Liver (tissue), 5 donors: ENCODE data around the gene TNPO3. TPM values are rescaled to one million over a fixed set of nuclear protein-coding genes. Genes with fewer than 3 reads are reported as not detected.

ENCODE experiments used
- polyA plus RNA-seq, 2 donors: library from polyadenylated mRNA; stranded (reverse) in 1 of 2; unstranded in 1 of 2; fragments of 200-250 nt in 1 of 2; fragments of >200 nt in 1 of 2; fragmentation: Nextera tagmentation in 1 of 2; extraction: Ambion mirVana in 1 of 2; gene quantifications; one replicate each; pipeline versions ENCODE4 v1.2.1 to v1.2.3, GENCODE V29; 2013 to 2015
- small RNA-seq: library from RNA; depleted of rRNA; stranded (forward); fragments of <200 nt; gene quantifications from one replicate; pipeline ENCODE3, GENCODE V24; 2014
- total RNA-seq, 2 donors: library from RNA; depleted of rRNA; stranded (reverse); fragments of >200 nt; gene quantifications; one replicate each; pipeline ENCODE4 v1.2.3, GENCODE V29; 2014
- donor health status: healthy.
- donor health status: healthy.
- donor health status: healthy.

Gene TNPO3
- total and polyA plus RNA-seq, 4 donors, result 9.2 to 38.9 (median 20.0) TPM

Small RNA genes lying within 50 kb of the gene (small RNA-seq; reads per million reads assigned to genes)
- not detected for gene RN7SL306P

Other genes starting within 250 kb of the TNPO3 start
- gene FLNC, start 224.7 kb downstream of the TNPO3 start, total RNA-seq, result 1 to 10 TPM in 1 of 2 donors, under 1 TPM in 1; 0.70 to 2.3 TPM
- gene FLNC, start 224.7 kb downstream of the TNPO3 start, polyA plus RNA-seq, result under 1 TPM; 0.03 to 0.37 TPM
- 10 to 100 TPM; 23.1 to 25.6 TPM for gene ATP6V1F, start 192.3 kb downstream of the TNPO3 start, total RNA-seq
- 100 to 1,000 TPM in 1 of 2 donors, 10 to 100 TPM in 1; 68.6 to 111 TPM for gene ATP6V1F, start 192.3 kb downstream of the TNPO3 start, polyA plus RNA-seq
- under 1 TPM; 0.05 to 0.08 TPM for gene KCP, start 144.4 kb downstream of the TNPO3 start, total RNA-seq
- under 1 TPM in 1 of 2 donors, not detected in 1; 0.02 TPM for gene KCP, start 144.4 kb downstream of the TNPO3 start, polyA plus RNA-seq
- gene IRF5, start 117.2 kb downstream of the TNPO3 start, total RNA-seq, result 1 to 10 TPM; 4.4 to 6.2 TPM
- 1 to 10 TPM; 4.3 to 4.6 TPM for gene IRF5, start 117.2 kb downstream of the TNPO3 start, polyA plus RNA-seq
- gene TSPAN33, start 89.6 kb upstream of the TNPO3 start, total RNA-seq, result 10 to 100 TPM; 18.1 to 29.3 TPM
- gene TSPAN33, start 89.6 kb upstream of the TNPO3 start, polyA plus RNA-seq, result 10 to 100 TPM; 13.4 to 22.8 TPM
- 10 to 100 TPM; 14.3 to 16.3 TPM for gene SMO, start 133.5 kb upstream of the TNPO3 start, total RNA-seq
- gene SMO, start 133.5 kb upstream of the TNPO3 start, polyA plus RNA-seq, result 1 to 10 TPM; 2.9 to 7.0 TPM
- 10 to 100 TPM in 1 of 2 donors, 1 to 10 TPM in 1; 3.9 to 10.0 TPM for gene AHCYL2, start 169.9 kb upstream of the TNPO3 start, total RNA-seq
- gene AHCYL2, start 169.9 kb upstream of the TNPO3 start, polyA plus RNA-seq, result 1 to 10 TPM; 2.0 to 3.4 TPM